GM12892 (cell line): ENCODE measurements around the gene HOXB6.

ENCODE experiments used
- DNase-seq: peaks from one replicate; pipeline ENCODE4 v3.0.0; 2011; ENCODE audit not compliant: insufficient read length
- FAIRE-seq: peaks from 2 replicates; lab custom pipeline; 2011; peaks lifted over from hg19 to GRCh38; lab: Jason Lieb, UNC
- POLR2A ChIP-seq: IDR thresholded peaks from 2 replicates; pipeline ENCODE4 v1.6.1; 2011; ENCODE audit warnings: low read depth, low read length, control low read depth
- POLR2AphosphoS5 ChIP-seq: IDR thresholded peaks from 2 replicates; pipeline ENCODE4 v1.6.1; 2011; ENCODE audit warnings: low read depth, low read length, control low read depth
- TAF1 ChIP-seq: IDR thresholded peaks from 2 replicates; pipeline ENCODE4 v1.6.1; 2011; ENCODE audit warnings: low read depth, mild to moderate bottlenecking, control low read depth, low read length, borderline replicate concordance

Gene HOXB6

DNA sequence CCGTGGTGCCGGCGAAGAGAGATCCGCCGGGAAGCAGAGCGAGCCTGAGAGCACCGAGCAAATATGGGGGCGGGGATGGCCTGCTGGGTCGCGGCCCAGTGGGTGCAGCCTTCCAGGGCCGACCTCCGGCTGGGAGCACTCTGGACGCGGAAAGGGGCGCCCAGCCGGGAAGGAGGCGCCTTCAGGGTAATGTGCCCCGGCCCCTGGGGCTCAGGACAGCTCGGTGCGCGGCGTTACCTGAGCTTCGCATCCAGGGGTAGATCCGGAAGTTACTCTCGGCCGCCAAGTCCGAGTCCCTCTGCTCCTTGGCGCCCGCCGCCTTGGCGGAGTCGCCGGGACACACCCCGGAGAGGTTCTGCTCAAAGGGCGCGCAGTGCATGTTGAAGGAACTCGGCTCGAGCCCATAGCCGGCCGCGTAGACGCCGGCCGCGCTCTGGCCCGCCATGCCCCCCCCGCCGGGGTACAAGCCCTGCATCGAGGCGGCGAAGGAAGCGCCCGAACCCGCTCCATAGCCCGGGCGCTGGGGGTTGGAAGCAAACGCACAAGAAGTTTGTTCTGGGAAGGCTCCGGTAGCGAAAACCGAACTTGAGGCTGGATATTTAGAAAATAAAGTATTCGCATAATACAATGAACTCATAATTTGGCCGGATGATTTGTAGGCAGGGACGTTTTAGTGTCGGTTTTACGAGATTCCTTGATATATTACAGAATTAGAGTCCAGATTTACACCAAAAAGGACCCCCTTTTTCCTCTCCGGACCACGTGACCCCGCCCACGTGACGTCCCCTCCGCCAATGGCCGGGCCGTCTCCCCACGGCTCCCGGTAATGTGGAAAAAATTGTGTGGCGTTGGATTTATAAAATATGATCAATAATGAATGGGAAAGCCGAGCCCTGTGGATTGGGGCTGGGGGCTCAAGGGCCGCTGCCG, 5.8 kb upstream of the HOXB6 start, which contains the start of gene HOXB7:
TSS of gene HOXB7 (minus strand) at position 736 of the 930 bp plus-strand sequence. CDS start at position 637, 99 bp downstream.
- TF ChIP-seq TAF1 = no peak
- TF ChIP-seq POLR2A = peak; percentile 49; the same call in 1 of the 2 replicates
- FAIRE-seq (peak; percentile 68), DNase-seq (peak; percentile 73)

DNA sequence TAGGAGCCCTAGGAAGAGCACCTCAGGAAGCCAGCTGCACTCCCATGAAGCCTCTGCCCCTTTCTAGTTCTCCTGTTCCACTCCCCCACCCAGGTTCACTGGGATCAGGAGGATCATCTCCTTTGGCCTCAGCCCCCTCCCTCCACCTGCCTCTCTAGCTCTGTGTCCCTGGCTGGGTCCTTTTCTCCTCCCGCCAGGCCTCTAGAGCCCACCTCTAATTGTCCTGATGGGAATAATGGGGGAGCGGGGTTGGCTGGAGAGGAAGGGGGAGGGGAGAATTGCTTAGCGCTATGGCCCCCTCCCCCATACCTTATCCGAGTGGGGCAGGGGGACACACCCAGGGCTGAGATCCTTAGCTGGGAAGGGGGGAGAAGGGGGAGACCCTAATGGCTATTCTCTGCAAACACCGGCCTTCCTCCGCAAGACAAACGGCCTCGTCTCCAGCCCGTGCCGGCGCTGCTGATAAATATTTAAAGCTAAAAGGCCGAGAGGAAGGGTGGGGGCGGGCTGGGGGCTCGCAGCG, 5.0 kb upstream of the HOXB6 start:
- no peak for TF ChIP-seq POLR2AphosphoS5
- no peak for TF ChIP-seq TAF1
- TF ChIP-seq POLR2A = no peak
- no peak for FAIRE-seq
- DNase-seq = no peak

DNA sequence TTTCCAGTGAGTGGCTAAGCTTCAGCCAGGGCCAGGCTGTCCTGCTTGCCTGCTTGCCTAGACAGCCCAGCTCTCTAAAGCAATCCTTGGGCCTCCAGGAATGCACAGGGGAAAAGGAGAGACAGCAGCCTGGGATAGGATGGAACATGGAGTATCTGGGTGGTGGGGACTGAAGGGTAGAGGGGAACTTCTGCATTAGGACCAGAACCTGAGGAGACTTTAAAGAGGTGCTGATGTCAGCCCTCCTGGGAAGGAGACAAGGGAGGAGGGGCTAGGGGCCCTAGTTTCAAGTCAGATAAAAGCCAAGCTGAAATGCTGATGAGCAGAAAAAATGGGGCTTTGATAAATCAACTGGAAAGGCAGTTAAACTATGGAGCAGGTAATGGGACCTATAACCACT, 4.2 kb upstream of the HOXB6 start:
- TF ChIP-seq TAF1 (no peak), POLR2AphosphoS5 (no peak), POLR2A (no peak)
- DNase-seq = no peak
- FAIRE-seq = no peak

DNA sequence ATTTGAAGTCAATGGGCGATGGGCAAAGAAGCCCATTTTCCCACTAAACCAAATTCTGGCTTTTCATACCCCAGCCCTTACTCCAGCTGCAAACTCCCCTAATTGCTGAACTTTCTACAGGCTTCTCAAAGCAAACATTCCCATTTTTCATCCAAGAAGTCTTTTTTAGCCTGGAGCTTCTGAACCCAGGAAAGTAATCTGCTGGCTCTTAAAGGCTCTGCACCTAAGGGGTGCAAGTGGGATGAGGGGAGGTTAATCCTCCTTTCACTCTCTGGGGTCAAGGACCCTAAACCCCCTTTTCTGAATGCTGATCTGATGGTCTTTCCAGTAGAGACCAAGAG, 3.7 kb upstream of the HOXB6 start:
- FAIRE-seq = no peak
- TF ChIP-seq POLR2AphosphoS5 (no peak), TAF1 (no peak), POLR2A (no peak)
- no peak for DNase-seq

DNA sequence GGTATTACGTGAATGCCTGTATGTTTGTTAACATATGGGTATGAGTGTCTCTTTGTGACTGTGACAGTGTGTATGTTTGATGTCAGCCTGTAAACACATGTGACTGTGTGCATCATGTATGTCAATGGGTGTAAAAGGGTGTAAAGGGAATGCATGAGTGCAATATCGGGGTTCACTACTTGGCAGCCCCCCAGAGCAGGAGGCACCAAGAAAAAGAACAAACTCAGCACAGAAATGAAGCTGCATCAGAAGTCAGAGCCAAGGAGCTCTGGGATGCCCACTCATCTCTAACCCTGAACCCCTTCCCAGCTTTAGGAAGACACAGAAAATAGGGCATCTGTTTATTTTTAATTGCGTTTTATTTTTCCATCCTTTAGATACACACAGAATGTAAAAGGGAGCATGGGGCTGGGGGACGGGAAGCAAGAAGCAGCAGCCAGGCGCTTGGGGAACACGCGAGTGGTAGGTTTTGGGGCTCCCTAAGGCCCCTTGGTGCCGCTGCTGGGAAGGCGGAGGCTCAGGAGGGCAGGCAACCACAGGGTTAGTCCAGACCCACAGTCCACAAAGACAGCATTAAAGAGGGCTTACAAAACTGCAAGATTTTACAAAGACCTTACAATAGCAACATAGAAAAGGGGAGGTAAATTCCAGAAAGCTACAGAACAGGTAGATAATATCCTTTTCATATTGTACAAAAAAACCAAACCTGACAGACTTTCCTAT, 2.3 kb upstream of the HOXB6 start:
- no peak for DNase-seq
- TF ChIP-seq TAF1 = no peak
- TF ChIP-seq POLR2A = no peak
- no peak for TF ChIP-seq POLR2AphosphoS5
- FAIRE-seq = no peak

DNA sequence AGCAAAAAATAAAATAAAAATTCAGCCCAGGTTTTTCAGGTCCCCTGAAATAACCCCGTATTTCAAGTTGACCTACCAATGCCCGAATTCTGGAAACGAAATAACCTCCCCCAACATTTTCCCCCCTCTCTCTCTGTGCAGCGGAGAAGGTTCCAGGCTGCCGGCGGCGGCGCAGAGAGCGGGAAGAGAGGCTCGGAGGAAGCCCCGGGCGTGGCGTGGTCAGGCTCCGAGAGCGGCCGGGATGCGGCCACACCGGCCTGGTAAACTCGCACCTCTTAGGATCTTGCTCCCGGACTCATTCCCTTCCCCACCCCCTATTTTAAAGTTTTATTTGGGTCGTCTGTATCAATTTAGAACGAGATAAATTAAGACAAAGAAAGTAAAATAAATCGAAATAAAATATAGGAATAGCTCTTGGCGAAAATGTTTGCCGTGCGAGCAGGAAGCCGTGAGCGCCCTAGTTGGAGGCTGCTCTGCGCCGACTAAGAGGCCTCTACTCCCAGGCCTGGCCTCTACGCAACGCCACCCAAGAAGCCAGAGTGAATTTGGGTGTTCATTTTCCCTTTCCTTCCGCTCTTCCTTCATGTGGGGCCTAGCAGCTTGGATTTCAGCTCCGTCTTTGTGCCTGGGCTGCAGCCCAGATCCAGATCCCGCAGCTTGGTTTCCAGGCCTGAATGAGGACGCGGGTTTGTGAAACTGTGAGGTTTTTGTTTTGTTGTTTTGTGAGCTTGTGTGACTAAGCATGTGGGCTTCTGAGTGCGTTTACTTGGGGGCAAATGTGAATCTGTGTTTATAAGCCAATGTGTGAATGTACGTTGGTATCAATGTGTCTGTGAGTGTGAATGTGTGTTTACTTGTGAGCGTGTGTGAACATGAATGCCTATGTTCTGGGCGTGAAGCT, 1.5 kb upstream of the HOXB6 start:
- TF ChIP-seq TAF1 = no peak
- no peak for TF ChIP-seq POLR2AphosphoS5
- TF ChIP-seq POLR2A = no peak
- DNase-seq = no peak

DNA sequence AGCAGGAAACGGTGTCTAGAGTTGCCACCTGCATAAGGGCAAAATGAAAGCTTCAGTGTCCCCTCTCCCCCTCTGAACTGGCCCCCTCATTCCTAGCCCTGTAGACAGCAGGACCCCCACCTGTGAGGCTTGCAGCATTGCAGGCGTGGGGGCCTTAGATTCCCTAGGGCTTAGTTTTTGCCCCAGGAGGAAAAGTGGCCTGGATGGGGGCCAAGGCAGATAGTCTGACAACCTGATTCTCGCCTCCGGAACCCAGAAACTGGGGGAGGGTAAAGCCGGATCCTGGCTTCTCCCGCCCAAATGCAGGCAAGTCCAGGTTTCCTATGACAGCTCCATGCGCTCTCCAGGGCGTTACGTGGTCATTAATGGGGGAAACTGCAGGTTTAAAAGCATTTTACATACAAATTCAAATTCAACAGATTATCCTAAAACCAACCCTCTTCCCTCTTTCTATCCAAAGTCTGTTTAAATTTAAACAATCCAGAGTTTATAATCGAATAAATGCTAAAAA, 678 bp upstream of the HOXB6 start:
- no peak for FAIRE-seq
- no peak for TF ChIP-seq POLR2AphosphoS5
- no peak for TF ChIP-seq POLR2A
- TF ChIP-seq TAF1 = no peak

More for the DNA sequence above, 1.5 kb upstream of the HOXB6 start:
- no peak for FAIRE-seq

DNA sequence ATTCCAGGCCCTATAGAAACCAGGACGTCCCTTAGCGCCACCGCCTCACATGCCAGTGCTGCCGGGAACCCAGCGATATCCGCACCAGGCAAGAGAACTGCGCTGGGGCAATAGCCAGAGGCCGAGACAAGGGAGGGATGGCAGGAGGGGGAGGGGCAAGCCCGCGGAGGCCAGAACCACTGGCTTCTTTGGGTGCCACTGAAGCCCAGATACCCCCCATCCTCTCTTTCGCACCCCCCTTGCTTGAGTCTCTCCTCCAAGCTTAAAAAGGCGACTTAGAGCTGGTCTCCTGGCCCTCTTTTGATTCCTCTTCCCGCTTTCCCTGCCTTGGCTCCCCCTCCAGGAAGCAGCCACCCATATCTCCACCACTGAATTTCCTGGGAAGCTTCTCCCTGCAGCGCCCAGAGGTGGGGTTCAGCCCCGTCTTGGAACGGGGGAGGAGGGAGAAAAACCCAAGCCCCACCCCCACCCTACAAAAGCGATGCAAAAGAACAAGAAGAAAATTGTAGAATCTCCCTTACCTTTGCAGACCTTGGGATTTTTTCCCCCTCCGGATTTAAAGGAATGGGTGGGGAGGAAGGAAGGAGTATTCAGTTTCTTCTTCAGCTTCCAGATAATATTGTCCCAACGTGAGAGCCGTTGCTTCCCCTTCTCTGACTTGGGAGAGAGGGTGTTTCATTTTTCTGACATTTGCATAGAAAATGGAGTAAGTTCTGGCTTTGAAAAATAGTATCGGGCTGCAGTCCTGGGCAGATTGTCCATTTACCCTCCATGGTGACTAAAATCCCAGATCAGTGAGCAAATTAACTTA, 622 bp downstream of the HOXB6 start:
- TF ChIP-seq POLR2A (no peak), TAF1 (no peak), POLR2AphosphoS5 (no peak)
- DNase-seq (no peak), FAIRE-seq (no peak)

More for the DNA sequence above, 678 bp upstream of the HOXB6 start:
- DNase-seq = no peak

DNA sequence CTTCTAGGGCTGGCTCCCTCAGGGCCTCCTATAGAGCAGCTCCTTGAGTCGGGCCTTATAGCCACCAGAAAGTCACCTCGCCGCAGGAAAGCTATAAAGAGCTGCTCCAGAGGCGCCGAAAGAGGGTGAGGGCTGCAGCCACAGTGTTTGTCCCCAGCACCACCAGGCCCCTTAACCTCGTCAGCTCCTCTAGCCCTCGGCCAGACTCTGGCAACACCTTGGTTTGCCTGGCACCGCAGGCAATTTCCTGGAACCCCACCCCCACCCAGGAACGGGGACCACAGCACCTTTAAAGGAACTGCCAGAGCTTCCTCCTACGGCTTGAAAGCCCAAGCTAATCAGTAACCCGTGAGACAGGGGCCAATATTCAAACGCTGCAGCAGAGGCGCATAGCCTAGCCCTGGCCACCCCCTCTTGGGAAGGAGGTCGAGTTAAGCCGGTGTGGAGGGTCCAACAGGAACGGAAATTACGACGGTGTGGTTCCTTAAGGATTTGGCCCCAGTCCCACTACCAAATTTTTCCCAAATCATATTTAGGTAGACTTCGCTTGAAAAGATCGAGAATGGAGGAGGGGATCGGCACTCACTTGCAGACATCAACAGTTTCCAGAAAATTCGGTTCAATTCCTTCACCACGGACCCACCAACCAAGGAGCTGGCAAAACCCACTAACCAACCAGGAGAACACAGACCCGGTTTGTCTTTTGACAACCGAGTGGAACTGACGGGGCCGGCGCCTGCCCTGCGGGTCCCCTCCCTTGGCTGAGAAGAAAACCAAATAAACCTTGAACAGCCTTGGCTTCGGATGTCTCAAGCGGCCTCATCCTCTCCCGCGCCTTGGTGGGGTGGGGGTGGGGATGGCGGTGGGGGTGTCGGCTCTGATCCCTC, 3.0 kb downstream of the HOXB6 start:
- no peak for DNase-seq
- TF ChIP-seq POLR2AphosphoS5 (no peak), POLR2A (no peak), TAF1 (no peak)
- no peak for FAIRE-seq

DNA sequence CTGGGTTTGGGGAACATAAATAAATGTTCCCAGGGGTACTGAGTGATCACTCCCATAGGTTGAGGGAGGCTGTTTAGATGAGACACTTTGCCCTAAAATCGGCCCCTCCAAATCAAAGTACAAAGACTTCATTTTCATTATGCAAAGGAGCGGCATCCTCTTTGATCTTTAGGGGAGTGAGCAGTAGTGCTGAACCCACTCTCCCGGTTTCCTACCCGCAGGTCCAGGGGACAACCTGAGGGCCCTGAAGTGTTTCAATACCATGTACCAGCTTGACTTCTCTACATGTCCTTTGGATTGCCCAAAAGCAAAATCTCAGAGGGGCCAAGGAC, 3.6 kb downstream of the HOXB6 start:
- FAIRE-seq = no peak
- no peak for DNase-seq
- TF ChIP-seq POLR2AphosphoS5 (no peak), TAF1 (no peak), POLR2A (no peak)
